HEK293 (cell line): ENCODE data around the gene CNPY1.

ENCODE experiments used
- CTCF ChIA-PET: fragments of 350-600 bp; formaldehyde crosslinking; extraction: SDS; loops from one replicate; lab custom pipeline; 2021; ENCODE audit warnings: antibody characterized with exemption; lab: Yijun Ruan, JAX
- POLR2A ChIA-PET: fragments of 300-600 bp; formaldehyde crosslinking; extraction: SDS; loops from one replicate; lab custom pipeline; 2020; ENCODE audit warnings: antibody characterized with exemption, inconsistent platforms; lab: Yijun Ruan, JAX
- H3K27ac ChIP-seq: fragments of 200-500 bp; sonication (Bioruptor generic); 2 replicates; pipeline ENCODE4 v1.5.1; 2014; ENCODE audit warnings: low read depth, low read length, control low read depth, inconsistent platforms; ENCODE audit errors: extremely low read depth
- H3K36me3 ChIP-seq, 2 experiments: fragments of 200-500 bp in 1 of 2; sonication (Bioruptor generic) in 1 of 2; 1 replicate in 1 of 2; 2 replicates in 1 of 2; pipeline ENCODE4 v1.5.1; 2014 to 2017; ENCODE audit warnings: inconsistent platforms in 2 of 2, low read length in 2 of 2; ENCODE audit not compliant: control insufficient read depth in 2 of 2, insufficient read depth in 1 of 2
- H3K4me1 ChIP-seq: fragments of 200-500 bp; sonication (Bioruptor generic); 2 replicates; pipeline ENCODE4 v1.5.1; 2014; ENCODE audit warnings: mild to moderate bottlenecking, low read length, inconsistent platforms; ENCODE audit not compliant: control insufficient read depth, insufficient read depth
- H3K4me3 ChIP-seq: 2 replicates; pipeline ENCODE4 v1.5.1; 2011; ENCODE audit warnings: low read depth, mild to moderate bottlenecking, control low read depth, low read length, moderate library complexity
- H3K9me3 ChIP-seq: fragments of 200-500 bp; sonication (Bioruptor generic); 2 replicates; pipeline ENCODE4 v1.5.1; 2014; ENCODE audit warnings: low read depth, low read length, inconsistent platforms; ENCODE audit not compliant: control insufficient read depth, insufficient read depth
- BCL11B ChIP-seq: fragments of 450-650 bp; formaldehyde crosslinking; IDR thresholded peaks from 2 replicates; pipeline ENCODE4 v1.5.1; 2016; ENCODE audit warnings: low read depth, missing biosample characterization, missing genetic modification characterization
- CTCF ChIP-seq: fragments of 450-650 bp; formaldehyde crosslinking; IDR thresholded peaks from 2 replicates; pipeline ENCODE4 v1.5.1; 2016; ENCODE audit warnings: missing biosample characterization, missing genetic modification characterization
- GLI2 ChIP-seq: fragments of 450-650 bp; formaldehyde crosslinking; IDR thresholded peaks from 2 replicates; pipeline ENCODE4; 2017; ENCODE audit warnings: missing biosample characterization, missing genetic modification characterization, low read depth, borderline replicate concordance
- HOXC10 ChIP-seq: sonication (generic); formaldehyde crosslinking; IDR thresholded peaks from 2 replicates; pipeline ENCODE4 v1.8.1; 2023; ENCODE audit warnings: mild to moderate bottlenecking, missing genetic modification reagents
- PRDM4 ChIP-seq: fragments of 450-650 bp; formaldehyde crosslinking; IDR thresholded peaks from 2 replicates; pipeline ENCODE4 v1.5.1; 2017; ENCODE audit warnings: missing biosample characterization, missing genetic modification characterization
- YY1 ChIP-seq: fragments of 450-650 bp; formaldehyde crosslinking; IDR thresholded peaks from 2 replicates; pipeline ENCODE4 v1.5.1; 2018; ENCODE audit warnings: missing biosample characterization, missing genetic modification characterization
- ZBTB26 ChIP-seq: fragments of 450-650 bp; formaldehyde crosslinking; optimal IDR thresholded peaks from 2 replicates; pipeline ENCODE3; 2016; ENCODE audit warnings: missing biosample characterization, mild to moderate bottlenecking, missing genetic modification characterization
- ZNF112 ChIP-seq: fragments of 450-650 bp; formaldehyde crosslinking; IDR thresholded peaks from 2 replicates; pipeline ENCODE4 v1.5.0; 2017; ENCODE audit warnings: missing biosample characterization, missing genetic modification characterization
- ZNF114 ChIP-seq: fragments of 450-650 bp; formaldehyde crosslinking; IDR thresholded peaks from 2 replicates; pipeline ENCODE4 v1.5.0; 2017; ENCODE audit warnings: missing biosample characterization, missing genetic modification characterization
- ZNF132 ChIP-seq: fragments of 450-650 bp; formaldehyde crosslinking; IDR thresholded peaks from 2 replicates; pipeline ENCODE4 v1.5.1; 2017; ENCODE audit warnings: missing biosample characterization, missing genetic modification characterization, borderline replicate concordance
- ZNF155 ChIP-seq: fragments of 450-650 bp; formaldehyde crosslinking; IDR thresholded peaks from 2 replicates; pipeline ENCODE4 v1.5.1; 2016; ENCODE audit warnings: missing biosample characterization, missing genetic modification characterization
- ZNF18 ChIP-seq: fragments of 450-650 bp; formaldehyde crosslinking; IDR thresholded peaks from 2 replicates; pipeline ENCODE4 v1.5.1; 2016; ENCODE audit warnings: missing biosample characterization, missing genetic modification characterization
- ZNF24 ChIP-seq: fragments of 450-650 bp; formaldehyde crosslinking; IDR thresholded peaks from 2 replicates; pipeline ENCODE4 v1.5.1; 2016; ENCODE audit warnings: missing biosample characterization, missing genetic modification characterization
- ZNF26 ChIP-seq: fragments of 450-650 bp; formaldehyde crosslinking; IDR thresholded peaks from 2 replicates; pipeline ENCODE4 v1.5.1; 2016; ENCODE audit warnings: missing biosample characterization, missing genetic modification characterization
- ZNF513 ChIP-seq: fragments of 450-650 bp; IDR thresholded peaks from 2 replicates; pipeline ENCODE4 v1.5.1; 2018; ENCODE audit warnings: missing biosample characterization, missing genetic modification characterization
- ZNF514 ChIP-seq: fragments of 450-650 bp; formaldehyde crosslinking; IDR thresholded peaks from 2 replicates; pipeline ENCODE4 v1.5.1; 2016; ENCODE audit warnings: missing biosample characterization, missing genetic modification characterization
- ZNF529 ChIP-seq: fragments of 450-650 bp; formaldehyde crosslinking; IDR thresholded peaks from 2 replicates; pipeline ENCODE4 v1.5.1; 2017; ENCODE audit warnings: missing genetic modification characterization, missing biosample characterization; ENCODE audit not compliant: insufficient replicate concordance
- ZNF621 ChIP-seq: fragments of 450-650 bp; formaldehyde crosslinking; IDR thresholded peaks from 2 replicates; pipeline ENCODE4 v1.5.1; 2017; ENCODE audit warnings: missing biosample characterization, missing genetic modification characterization
- ZNF626 ChIP-seq: fragments of 450-650 bp; sonication (Bioruptor Pico); formaldehyde crosslinking; IDR thresholded peaks from 2 replicates; pipeline ENCODE4 v1.5.1; 2018; ENCODE audit warnings: missing biosample characterization, missing genetic modification characterization, inconsistent platforms
- ZNF645 ChIP-seq: fragments of 450-650 bp; formaldehyde crosslinking; IDR thresholded peaks from 2 replicates; pipeline ENCODE4; 2016; ENCODE audit warnings: missing biosample characterization, missing genetic modification characterization
- ZNF701 ChIP-seq: fragments of 450-650 bp; formaldehyde crosslinking; IDR thresholded peaks from 2 replicates; pipeline ENCODE4 v1.5.1; 2016; ENCODE audit warnings: missing biosample characterization, missing genetic modification characterization

The CNPY1 gene

GRCh38 chr7:155518633-155519032 is 27.7 kb downstream of the CNPY1 start:
- ChIA-PET CTCF (no interaction called here), POLR2A (no interaction called here)

GRCh38 chr7:155517969-155518368 is 28.4 kb downstream of the CNPY1 start:
- TF ChIP-seq ZNF514 (no peak), ZNF155 (tag by site-specific recombination) (no peak), ZNF112 (tag by site-specific recombination) (no peak)
- ChIA-PET POLR2A (no interaction called here), CTCF (no interaction called here)
- Histone ChIP-seq H3K9me3 (no peaks in the 10 kb centered on the region), H3K27ac (no peak overlapping the region), H3K4me1 (no peaks in the 10 kb centered on the region), H3K4me3 (no peak overlapping the region), H3K36me3 (no peaks in the 10 kb centered on the region)

More at GRCh38 chr7:155518633-155519032, 27.7 kb downstream of the CNPY1 start:
- Histone ChIP-seq H3K4me3 (no peak overlapping the region), H3K9me3 (no peaks in the 10 kb centered on the region), H3K27ac (no peak overlapping the region), H3K36me3 (no peaks in the 10 kb centered on the region), H3K4me1 (no peaks in the 10 kb centered on the region)
- TF ChIP-seq ZBTB26 (no peak), CTCF (tag by site-specific recombination) (no peak), BCL11B (tag by site-specific recombination) (no peak), HOXC10 (CRISPR knock-in tag) (no peak), ZNF626 (tag by site-specific recombination) (no peak), ZNF18 (tag by site-specific recombination) (no peak), GLI2 (tag by site-specific recombination) (no peak), ZNF24 (no peak), ZNF114 (tag by site-specific recombination) (no peak)

GRCh38 chr7:155517452-155517851 is 28.9 kb downstream of the CNPY1 start:
- ChIA-PET POLR2A (no interaction called here), CTCF (no interaction called here)
- Histone ChIP-seq H3K4me1 (no peaks in the 10 kb centered on the region), H3K27ac (no peak overlapping the region), H3K4me3 (no peak overlapping the region), H3K36me3 (no peaks in the 10 kb centered on the region), H3K9me3 (no peaks in the 10 kb centered on the region)
- TF ChIP-seq ZNF621 (no peak), ZNF701 (tag by site-specific recombination) (no peak), ZNF513 (no peak), ZNF26 (tag by site-specific recombination) (no peak), PRDM4 (tag by site-specific recombination) (no peak), YY1 (tag by site-specific recombination) (no peak), ZNF529 (tag by site-specific recombination) (no peak), ZNF132 (tag by site-specific recombination) (no peak), ZNF645 (tag by site-specific recombination) (no peak)
